Astrocyte of the spinal cord (primary cell): ENCODE results near the gene PDHA2.

Experiments used
- DNase-seq: peaks from one replicate; pipeline ENCODE4 v3.0.0; 2011; ENCODE audit warnings: low read depth, low spot score
- H3K4me3 ChIP-seq: 2 replicates; pipeline ENCODE4 v1.5.1; 2011; ENCODE audit warnings: low read depth, mild to moderate bottlenecking, low read length, moderate library complexity
- in situ Hi-C: cut with HindIII; loops from 2 replicates; pipeline ENCODE4 v1.10.0; 2017; ENCODE audit warnings: low sequenced_read_pairs
- TF ChIP-seq, protein P1 (sequence below): IDR thresholded peaks from 2 replicates; pipeline ENCODE4 v1.5.1; 2012; ENCODE audit warnings: low read depth, mild to moderate bottlenecking, low read length, inconsistent platforms

PDHA2 gene

DNA sequence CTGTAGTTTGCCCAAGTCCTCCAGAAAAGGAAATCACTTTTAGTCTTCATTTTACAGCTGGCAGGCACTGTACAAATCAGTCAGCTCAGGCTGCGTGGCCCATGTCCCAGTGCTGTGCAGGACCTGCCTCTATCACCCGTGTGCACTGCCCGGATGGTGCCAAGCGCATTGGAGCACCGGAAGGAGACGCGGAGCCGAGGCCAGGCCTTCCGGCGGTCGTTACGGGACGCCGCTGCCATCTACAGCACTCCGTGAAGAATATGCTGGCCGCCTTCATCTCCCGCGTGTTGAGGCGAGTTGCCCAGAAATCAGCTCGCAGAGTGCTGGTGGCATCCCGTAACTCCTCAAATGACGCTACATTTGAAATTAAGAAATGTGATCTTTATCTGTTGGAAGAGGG, at the start of gene PDHA2:
Gene PDHA2, plus strand, starts transcription at position 203 of the 400 bp plus-strand sequence. Its CDS starts 58 bp downstream, at position 261.
- no peak for DNase-seq
- H3K4me3 ChIP-seq, result no peak within 1 kb of the TSS
- TF ChIP-seq, protein P1, sequence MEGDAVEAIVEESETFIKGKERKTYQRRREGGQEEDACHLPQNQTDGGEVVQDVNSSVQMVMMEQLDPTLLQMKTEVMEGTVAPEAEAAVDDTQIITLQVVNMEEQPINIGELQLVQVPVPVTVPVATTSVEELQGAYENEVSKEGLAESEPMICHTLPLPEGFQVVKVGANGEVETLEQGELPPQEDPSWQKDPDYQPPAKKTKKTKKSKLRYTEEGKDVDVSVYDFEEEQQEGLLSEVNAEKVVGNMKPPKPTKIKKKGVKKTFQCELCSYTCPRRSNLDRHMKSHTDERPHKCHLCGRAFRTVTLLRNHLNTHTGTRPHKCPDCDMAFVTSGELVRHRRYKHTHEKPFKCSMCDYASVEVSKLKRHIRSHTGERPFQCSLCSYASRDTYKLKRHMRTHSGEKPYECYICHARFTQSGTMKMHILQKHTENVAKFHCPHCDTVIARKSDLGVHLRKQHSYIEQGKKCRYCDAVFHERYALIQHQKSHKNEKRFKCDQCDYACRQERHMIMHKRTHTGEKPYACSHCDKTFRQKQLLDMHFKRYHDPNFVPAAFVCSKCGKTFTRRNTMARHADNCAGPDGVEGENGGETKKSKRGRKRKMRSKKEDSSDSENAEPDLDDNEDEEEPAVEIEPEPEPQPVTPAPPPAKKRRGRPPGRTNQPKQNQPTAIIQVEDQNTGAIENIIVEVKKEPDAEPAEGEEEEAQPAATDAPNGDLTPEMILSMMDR, result no peak
- in situ Hi-C loops, result no loop called here

DNA sequence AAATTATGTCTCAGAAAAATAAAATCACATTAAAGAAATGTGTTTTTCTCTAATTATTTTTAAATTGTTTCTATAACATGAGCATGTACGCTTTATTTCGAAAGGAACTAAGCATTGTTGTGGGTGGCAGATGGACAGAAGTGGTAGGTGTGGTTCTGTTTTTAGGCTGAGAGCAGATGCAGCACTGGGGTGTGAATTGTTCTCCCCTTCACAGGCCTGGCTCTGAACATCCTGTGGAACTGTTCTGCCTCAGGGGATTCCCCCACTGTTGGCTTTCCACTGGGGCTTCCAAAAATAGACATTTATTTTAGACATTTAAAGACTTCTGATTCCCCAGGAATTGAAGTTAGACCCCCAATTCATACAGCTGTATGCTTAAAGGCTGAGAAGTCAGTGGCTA, 41.9 kb upstream of the PDHA2 start:
- DNase-seq, result no peak
- H3K4me3 ChIP-seq, result no peak overlapping the region
- TF ChIP-seq, protein P1, result no peak
- in situ Hi-C loops, result no loop called here

DNA sequence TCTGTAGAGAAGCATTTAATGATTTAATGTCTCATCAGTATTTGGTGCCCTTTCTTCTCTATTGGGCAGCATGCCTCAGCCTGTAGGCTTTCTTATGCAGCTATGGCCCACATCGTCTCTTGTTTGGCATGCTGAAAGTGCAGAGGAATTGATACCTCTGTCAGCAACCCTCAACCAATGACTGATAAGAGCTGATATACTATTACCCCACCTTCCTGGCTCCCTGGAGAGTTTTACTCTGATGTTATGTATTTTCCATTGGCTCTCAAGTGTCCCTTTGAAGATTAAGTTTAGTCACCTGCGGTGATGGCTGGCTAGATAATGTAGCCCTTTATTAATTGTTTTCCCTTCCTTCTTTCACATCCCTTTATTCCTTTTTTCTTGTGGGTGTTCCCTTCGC, 41.2 kb upstream of the PDHA2 start:
- no peak for DNase-seq
- TF ChIP-seq, protein P1, result no peak
- in situ Hi-C loops, result no loop called here
- H3K4me3 ChIP-seq, result no peak overlapping the region

DNA sequence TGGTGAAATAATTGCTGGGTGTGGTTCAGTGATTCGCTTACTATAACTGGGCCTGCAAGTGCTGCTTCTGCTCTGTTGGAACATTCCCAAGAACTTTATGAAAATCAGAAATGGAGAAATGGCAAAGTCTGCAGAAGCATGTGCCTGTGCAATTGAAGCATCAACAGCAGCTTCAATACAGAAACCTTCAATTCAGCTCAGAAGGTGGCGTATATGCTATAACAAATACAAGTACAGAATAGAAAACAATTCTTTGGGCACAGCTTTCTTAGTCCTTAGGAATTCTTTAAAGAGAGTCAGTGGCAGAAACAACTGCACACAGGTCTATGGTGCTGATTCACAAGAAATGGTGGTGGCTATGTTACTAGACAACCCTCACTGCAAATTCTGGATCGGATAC, 18.0 kb upstream of the PDHA2 start:
- no peak overlapping the region for H3K4me3 ChIP-seq
- DNase-seq, result no peak
- in situ Hi-C loops, result no loop called here
- TF ChIP-seq, protein P1, result no peak

DNA sequence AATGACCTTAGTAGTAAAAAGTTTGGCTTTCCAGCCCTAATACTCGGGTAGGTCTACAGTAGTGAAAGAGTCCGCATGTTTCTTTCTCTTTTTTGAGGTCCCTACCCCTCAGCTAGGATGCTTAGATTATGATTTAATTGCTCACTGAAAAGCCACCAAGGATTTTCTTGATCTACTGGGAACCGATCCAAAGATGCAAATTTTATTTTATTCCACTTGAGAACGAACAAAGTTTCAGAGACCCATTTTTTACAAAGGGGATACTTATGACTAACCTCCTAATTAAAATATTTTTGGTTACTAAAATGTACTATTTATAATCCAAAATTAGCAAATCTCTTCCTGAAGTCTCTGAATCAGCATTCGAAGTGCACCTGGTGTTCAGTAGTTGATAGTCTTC, 14.3 kb upstream of the PDHA2 start:
- TF ChIP-seq, protein P1, result no peak
- no peak for DNase-seq
- in situ Hi-C loops, result no loop called here
- H3K4me3 ChIP-seq, result no peak overlapping the region

DNA sequence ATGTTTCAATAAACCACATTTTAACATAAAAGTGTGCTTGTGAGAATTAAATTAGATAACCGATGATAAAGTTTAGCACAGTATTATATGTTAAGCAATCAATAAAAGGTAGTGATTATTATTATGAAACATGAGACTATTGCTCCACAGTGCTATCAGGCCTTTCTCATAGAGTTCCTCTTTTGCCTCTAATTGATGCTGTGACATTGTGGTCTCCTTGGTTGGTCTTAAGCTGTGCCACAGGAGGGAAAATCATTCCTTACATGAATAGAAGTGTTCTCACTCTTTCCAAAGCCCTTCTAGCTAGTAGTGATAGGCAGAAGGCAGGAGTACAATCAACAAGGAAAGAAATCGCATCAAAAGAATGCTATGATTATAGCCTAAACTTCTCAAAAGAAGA, 9.2 kb upstream of the PDHA2 start:
- no peak for DNase-seq
- H3K4me3 ChIP-seq, result no peak overlapping the region
- in situ Hi-C loops, result no loop called here
- TF ChIP-seq, protein P1, result no peak

DNA sequence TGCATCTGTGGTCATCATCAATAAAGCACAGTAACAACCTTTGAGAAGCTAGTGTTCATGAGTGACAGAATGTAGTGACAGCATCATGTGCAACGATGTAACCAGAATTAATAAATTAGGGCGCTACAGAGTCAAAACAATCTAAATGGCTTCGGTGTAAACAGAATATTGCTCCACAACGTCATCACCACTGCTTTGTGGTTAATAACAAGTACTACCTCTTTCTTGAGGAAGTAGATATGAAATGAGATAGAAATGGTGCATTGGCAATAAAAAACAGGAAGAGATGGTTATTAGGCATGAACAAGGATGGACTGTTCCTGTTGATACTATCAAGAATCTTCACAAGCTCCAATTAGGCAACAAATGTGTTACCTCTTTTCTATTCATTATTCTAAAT, 8.7 kb upstream of the PDHA2 start:
- in situ Hi-C loops, result no loop called here
- TF ChIP-seq, protein P1, result no peak
- no peak for DNase-seq
- H3K4me3 ChIP-seq, result no peak overlapping the region
